ENCODE data around the gene RAG2. TPM values are rescaled to one million over a fixed set of nuclear protein-coding genes. Genes with fewer than 3 reads are reported as not detected.

The RAG2 gene
- total RNA-seq: not detected
- long read RNA-seq, donor 1, partial matches to known transcripts: 0 of 2 reads
- long read RNA-seq, donor 1, other reads (novel, unspliced or antisense): 2 of 2 reads
- long read RNA-seq, donor 2: 0 reads

- Histone ChIP-seq H3K4me3 (no peak within 1 kb of the TSS), H3K4me1 (ENCODE audit: low read depth) (no peaks in the 10 kb centered on the region), H3K36me3 (ENCODE audit: low read depth) (no peaks in the 10 kb centered on the region), H3K9me3 (no peaks in the 10 kb centered on the region)
- no peak for DNase-seq
- intact Hi-C loops (cut with DNase I, micrococcal nuclease): no loop called here
- TF ChIP-seq CTCF (IDR thresholded peaks at IDR 0.05): no peak
- ATAC-seq: no peak
Observed at GRCh38 chr11:36598051-36598450, at the start of gene RAG2. Gene RAG2 (minus strand): TSS chr11:36598236. CDS start chr11:36594168, 4,068 bp downstream.

GRCh38 chr11:36638556-36638955 lies 40.5 kb upstream of the RAG2 start:
- Histone ChIP-seq H3K36me3 (ENCODE audit: low read depth) (no peaks in the 10 kb centered on the region), H3K4me1 (ENCODE audit: low read depth) (no peaks in the 10 kb centered on the region), H3K4me3 (no peak overlapping the region), H3K9me3 (no peaks in the 10 kb centered on the region)
- intact Hi-C loops (cut with DNase I, micrococcal nuclease): no loop called here
- ATAC-seq (no peak), DNase-seq (no peak)
- TF ChIP-seq CTCF (IDR thresholded peaks at IDR 0.05): no peak

GRCh38 chr11:36635066-36635862 lies 37.2 kb upstream of the RAG2 start:
- DNase-seq (no peak), ATAC-seq (no peak)
- intact Hi-C loops (cut with DNase I, micrococcal nuclease): no loop called here
- TF ChIP-seq CTCF (IDR thresholded peaks at IDR 0.05): no peak
- Histone ChIP-seq H3K9me3 (no peaks in the 10 kb centered on the region), H3K4me3 (no peak overlapping the region), H3K36me3 (ENCODE audit: low read depth) (no peaks in the 10 kb centered on the region), H3K4me1 (ENCODE audit: low read depth) (no peaks in the 10 kb centered on the region)

- H3K36me3 ChIP-seq (ENCODE audit: low read depth): no peaks in the 10 kb centered on the region
- DNase-seq (no peak), ATAC-seq (no peak)
- H3K4me1 ChIP-seq (ENCODE audit: low read depth): no peaks in the 10 kb centered on the region
- H3K9me3 ChIP-seq: no peaks in the 10 kb centered on the region
- TF ChIP-seq CTCF (IDR thresholded peaks at IDR 0.05): no peak
- intact Hi-C loops (cut with DNase I, micrococcal nuclease): no loop called here
- H3K4me3 ChIP-seq: no peak overlapping the region
Observed at GRCh38 chr11:36631774-36632173, 33.7 kb upstream of the RAG2 start.

GRCh38 chr11:36628765-36629244 lies 30.8 kb upstream of the RAG2 start:
- no peaks in the 10 kb centered on the region for H3K9me3 ChIP-seq
- H3K36me3 ChIP-seq (ENCODE audit: low read depth): no peaks in the 10 kb centered on the region
- intact Hi-C loops (cut with DNase I, micrococcal nuclease): no loop called here
- TF ChIP-seq CTCF (IDR thresholded peaks at IDR 0.05): no peak
- H3K4me1 ChIP-seq (ENCODE audit: low read depth): no peaks in the 10 kb centered on the region
- H3K4me3 ChIP-seq: no peak overlapping the region
- ATAC-seq (no peak), DNase-seq (no peak)
